ENCODE results near the gene CGB1.

GRCh38 chr19:49057636-49058234, 21.0 kb upstream of the CGB1 start, which contains the start of gene CGB7:
- no peak for TF ChIP-seq CTCF (conservative IDR thresholded peaks at IDR 0.05 in 1 of 2, IDR thresholded peaks at IDR 0.05 in 1 of 2; ENCODE audit: extremely low read depth in 1 of 2, insufficient read depth in 1 of 2, low read depth in 1 of 2, low read length in 2 of 2)
- TF ChIP-seq EZH2 (IDR thresholded peaks at IDR 0.05; ENCODE audit: borderline replicate concordance, low read length) = no peak

Measured in mammary epithelial cell (primary cell).